ENCODE results near the gene ABHD12.
"Not testable (repeated sequence)": the region's sequence is repeated elsewhere in the genome, so short reads cannot be mapped to it uniquely, and the experiment has no call there.

ABHD12 gene

GRCh38 chr20:25408890-25409289, 18.3 kb upstream of the ABHD12 start:
- TF ChIP-seq CTCF (IDR thresholded peaks at IDR 0.05; ENCODE audit: low read depth, low read length), result no peak
- no peak for DNase-seq (ENCODE audit: extremely low read depth, low read depth)

- no peak for DNase-seq (ENCODE audit: extremely low read depth, low read depth)
These were observed 17.5 kb upstream of the ABHD12 start for GRCh38 chr20:25408170-25408547.

GRCh38 chr20:25407311-25408169, 16.9 kb upstream of the ABHD12 start, which contains the start of gene GINS1:
TSS of gene GINS1 (plus strand) at chr20:25407673. CDS start at chr20:25407821, 148 bp downstream.
- no peak for TF ChIP-seq CTCF (IDR thresholded peaks at IDR 0.05; ENCODE audit: low read depth, low read length)
- DNase-seq (ENCODE audit: extremely low read depth, low read depth), result no peak

More at GRCh38 chr20:25408170-25408547, 17.5 kb upstream of the ABHD12 start:
- TF ChIP-seq CTCF (IDR thresholded peaks at IDR 0.05; ENCODE audit: low read depth, low read length), result no peak

GRCh38 chr20:25402583-25402982, 11.9 kb upstream of the ABHD12 start:
- no peak for TF ChIP-seq CTCF (IDR thresholded peaks at IDR 0.05; ENCODE audit: low read depth, low read length)
- no peak for DNase-seq (ENCODE audit: extremely low read depth, low read depth)

- not testable (repeated sequence) for DNase-seq (ENCODE audit: extremely low read depth, low read depth)
These were observed 9.7 kb upstream of the ABHD12 start for GRCh38 chr20:25400291-25400732.

- no peak for DNase-seq (ENCODE audit: extremely low read depth, low read depth)
- peak; percentile 55 for TF ChIP-seq CTCF (IDR thresholded peaks at IDR 0.05; ENCODE audit: low read depth, low read length)
These were observed 8.4 kb upstream of the ABHD12 start for GRCh38 chr20:25399037-25399430.

- no peak for DNase-seq (ENCODE audit: extremely low read depth, low read depth)
- no peak for TF ChIP-seq CTCF (IDR thresholded peaks at IDR 0.05; ENCODE audit: low read depth, low read length)
These were observed 7.9 kb upstream of the ABHD12 start for GRCh38 chr20:25398376-25399036.
